IMR-90 (cell line): ENCODE data around the gene ZNF592.

ENCODE experiments used
- MAFK ChIP-seq: IDR thresholded peaks from 2 replicates; pipeline ENCODE4 v1.6.1; 2012; ENCODE audit warnings: low read depth, low read length, improper control_type of control experiment
- MXI1 ChIP-seq: IDR thresholded peaks from 2 replicates; pipeline ENCODE4 v1.6.1; 2012; ENCODE audit warnings: low read depth, mild to moderate bottlenecking, low read length, moderate library complexity, borderline replicate concordance
- NFE2L2 ChIP-seq: fragments of 150-350 bp; IDR thresholded peaks from 2 replicates; pipeline ENCODE4 v1.6.1; 2016; ENCODE audit warnings: low read depth, mild to moderate bottlenecking, low read length
- POLR2A ChIP-seq: IDR thresholded peaks from 2 replicates; pipeline ENCODE4 v1.6.1; 2012; ENCODE audit warnings: mild to moderate bottlenecking, low read depth, low read length
- RAD21 ChIP-seq: IDR thresholded peaks from 2 replicates; pipeline ENCODE4 v1.6.1; 2012; ENCODE audit warnings: low read length, improper control_type of control experiment
- TF ChIP-seq, protein P1 (sequence below): conservative IDR thresholded peaks from 2 replicates; pipeline ENCODE4 v1.5.1; 2012; ENCODE audit warnings: mild to moderate bottlenecking, low read depth, low read length, improper control_type of control experiment

DNA sequence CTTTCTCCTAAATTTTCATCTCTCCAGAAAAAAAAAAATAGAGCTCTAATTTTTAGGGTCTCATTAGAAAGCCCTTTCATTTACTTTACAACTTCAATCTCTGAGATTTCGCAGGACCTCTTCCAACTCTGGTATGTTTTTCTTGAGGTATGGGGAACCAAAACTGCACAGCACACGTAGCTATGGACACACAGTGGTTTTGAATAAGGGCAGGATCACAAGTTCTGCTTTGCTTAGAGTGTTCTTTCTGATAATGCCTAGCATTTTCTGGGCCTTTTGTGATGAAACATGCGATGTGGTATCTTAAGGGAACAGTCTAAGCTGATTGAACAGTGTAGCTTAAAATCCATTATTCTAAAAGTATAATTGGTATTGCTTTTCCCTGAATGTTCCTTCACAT, 25.3 kb downstream of the ZNF592 start:
- TF ChIP-seq, protein P1, sequence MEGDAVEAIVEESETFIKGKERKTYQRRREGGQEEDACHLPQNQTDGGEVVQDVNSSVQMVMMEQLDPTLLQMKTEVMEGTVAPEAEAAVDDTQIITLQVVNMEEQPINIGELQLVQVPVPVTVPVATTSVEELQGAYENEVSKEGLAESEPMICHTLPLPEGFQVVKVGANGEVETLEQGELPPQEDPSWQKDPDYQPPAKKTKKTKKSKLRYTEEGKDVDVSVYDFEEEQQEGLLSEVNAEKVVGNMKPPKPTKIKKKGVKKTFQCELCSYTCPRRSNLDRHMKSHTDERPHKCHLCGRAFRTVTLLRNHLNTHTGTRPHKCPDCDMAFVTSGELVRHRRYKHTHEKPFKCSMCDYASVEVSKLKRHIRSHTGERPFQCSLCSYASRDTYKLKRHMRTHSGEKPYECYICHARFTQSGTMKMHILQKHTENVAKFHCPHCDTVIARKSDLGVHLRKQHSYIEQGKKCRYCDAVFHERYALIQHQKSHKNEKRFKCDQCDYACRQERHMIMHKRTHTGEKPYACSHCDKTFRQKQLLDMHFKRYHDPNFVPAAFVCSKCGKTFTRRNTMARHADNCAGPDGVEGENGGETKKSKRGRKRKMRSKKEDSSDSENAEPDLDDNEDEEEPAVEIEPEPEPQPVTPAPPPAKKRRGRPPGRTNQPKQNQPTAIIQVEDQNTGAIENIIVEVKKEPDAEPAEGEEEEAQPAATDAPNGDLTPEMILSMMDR = no peak
- TF ChIP-seq MAFK (no peak), RAD21 (no peak), POLR2A (no peak), NFE2L2 (no peak), MXI1 (no peak)
